Heart right ventricle (tissue), 16 donors: Measurements from ENCODE around the gene C21orf91. TPM values are rescaled to one million over a fixed set of nuclear protein-coding genes. Genes with fewer than 3 reads are reported as not detected.

Source experiments
- ATAC-seq, 8 donors: fragments of 200-7000 bp; cut with Tn5 transposase; one replicate each; pipeline ENCODE4 v1.9.1; 2020; ENCODE audit warnings: mild to moderate bottlenecking in 8 of 8, moderate library complexity in 8 of 8, moderate number of reproducible peaks in 1 of 8
- DNase-seq, 2 donors: peaks; one replicate each; pipeline ENCODE4 v3.0.0-alpha.2; 2020
- H3K27ac ChIP-seq, 10 donors: fragments of 200-600 bp; sonication (generic) in 2 of 10; one replicate each; pipeline versions ENCODE4 v1.5.0 to v1.8.0; 2020 to 2022; ENCODE audit warnings: mild to moderate bottlenecking in 3 of 10
- H3K27me3 ChIP-seq, 7 donors: fragments of 200-600 bp; one replicate each; pipeline ENCODE4 v1.8.0; 2021 to 2022; ENCODE audit warnings: mild to moderate bottlenecking in 2 of 7
- H3K36me3 ChIP-seq, 9 donors: fragments of 200-600 bp; sonication (generic) in 1 of 9; one replicate each; pipeline versions ENCODE4 v1.5.0 to v1.8.0; 2020 to 2022; ENCODE audit warnings: mild to moderate bottlenecking in 2 of 9
- H3K4me1 ChIP-seq, 9 donors: fragments of 200-600 bp; sonication (generic) in 1 of 9; one replicate each; pipeline versions ENCODE4 v1.5.0 to v1.8.0; 2020 to 2022; ENCODE audit warnings: mild to moderate bottlenecking in 4 of 9
- H3K4me3 ChIP-seq, 10 donors: fragments of 200-600 bp; sonication (generic) in 2 of 10; one replicate each; pipeline versions ENCODE4 v1.5.0 to v1.8.0; 2020 to 2022; ENCODE audit warnings: mild to moderate bottlenecking in 7 of 10, moderate library complexity in 2 of 10
- H3K9me3 ChIP-seq, 11 donors: fragments of 200-600 bp in 10 of 11; sonication (generic) in 2 of 11; one replicate each; pipeline versions ENCODE4 v1.5.0 to v1.8.0; 2013 to 2022; ENCODE audit warnings: mild to moderate bottlenecking in 2 of 11, control low read depth in 1 of 11, moderate library complexity in 1 of 11
- CTCF ChIP-seq, 9 donors: fragments of 200-600 bp; sonication (generic) in 2 of 9; IDR thresholded peaks; one replicate each; pipeline versions ENCODE4 v1.5.0 to v1.8.0; 2021 to 2022; ENCODE audit warnings: antibody characterized with exemption in 9 of 9, mild to moderate bottlenecking in 5 of 9, moderate library complexity in 1 of 9
- WGBS, 2 donors: extraction: QIAGEN DNeasy Blood & Tissue Kit; methylation state at CpG; one replicate each; pipeline ENCODE4 v1.1.7; 2013; ENCODE audit warnings: inconsistent platforms in 1 of 2; 5-methylcytosine and 5-hydroxymethylcytosine counted together
- intact Hi-C, 10 donors: fragments of 100-400 bp; cut with DNase I; formaldehyde crosslinking; loops; one replicate each; pipeline versions ENCODE4 v1.11.1 to v1.14.2; 2022
- polyA plus RNA-seq, 2 donors: library from polyadenylated mRNA; stranded (reverse); fragments of 200-250 nt; gene quantifications; one replicate each; pipeline ENCODE4 v1.2.3, GENCODE V29; 2013
- total RNA-seq, 10 donors: library from RNA; stranded (reverse); fragmentation: NEBNext Ultra II Directional in 3 of 10; extraction: Animal tissue kit (Norgen Biotek cat#: 25700) in 3 of 10; gene quantifications; one replicate each; pipeline versions ENCODE4 v1.2.1 to v1.2.4, GENCODE V29; 2021 to 2023
- donor health status: Arrhythmogenic right ventricular cardiomyopathy.
- donor health status: ischemic (EF 13 %, LVEDD 7.1; RV severe dilation, severe dysfunction).
- donor health status: healthy with polysubstance abuse.
- donor health status: DM: no; HTN: yes; CAD: no.
- donor health status: DM: no; HTN: no; CAD: no.
- donor health status: ischemic (EF 25% LVEDD 6.9; RV normal size, moderate dysfunction).
- donor health status: ischemic (EF 25% LVEDD 5.7; RV mildly dilated, moderate dysfunction).
- donor health status: healthy.
- donor health status: DM: yes; HTN: yes; CAD: no.
- donor health status: Ischemic cardiomyopathy.
- donor health status: ischemic (EF 35%, LVEDD 5.7; RV mildly dilated, moderate dysfunction).
- donor health status: nonischemic (EF 11% LVEDD 7.7; RV severe dilation, severe dysfunction).
- donor health status: DM: yes; HTN: yes; CAD: no.
- donor health status: PGD.
- donor health status: ischemic (EF 29% LVEDD 5.4; RV normal size, mild dysfunction).
- donor health status: nonischemic (EF 23%, LVEDD 6.1; RV moderate dilation, normal function).

C21orf91 gene
- total and polyA plus RNA-seq, 12 donors, result 2.3 to 18.9 (median 10.6) TPM

GRCh38 chr21:17752171-17752570, 67.0 kb downstream of the C21orf91 start:
- Histone ChIP-seq H3K4me1 (peaks cover 0 to 8% (median 0%) of the 10 kb centered on the region in 9 donors), H3K36me3 (no peaks in the 10 kb centered on the region), H3K27me3 (no peaks in the 10 kb centered on the region), H3K27ac (no peak overlapping the region), H3K4me3 (no peak overlapping the region), H3K9me3 (peaks cover 0 to 10% (median 0%) of the 10 kb centered on the region in 11 donors)
- 58 to 63% methylated on average over 2 of the region's 2 CpGs for WGBS, 2 donors
- TF ChIP-seq CTCF (IDR thresholded peaks at IDR 0.05), result no peak
- intact Hi-C loops, result no loop called here
- peak in 4 of 8 donors; percentile 31 to 67 (median 48) for ATAC-seq
- DNase-seq, result no peak

GRCh38 chr21:17746920-17747319, 72.2 kb downstream of the C21orf91 start:
- no peaks in the 10 kb centered on the region for H3K36me3 ChIP-seq
- no peak for ATAC-seq
- peaks cover 0 to 24% (median 0%) of the 10 kb centered on the region in 11 donors for H3K9me3 ChIP-seq
- H3K27me3 ChIP-seq, result no peaks in the 10 kb centered on the region
- intact Hi-C loops, result no loop called here
- no peak overlapping the region for H3K27ac ChIP-seq
- no peak for TF ChIP-seq CTCF (IDR thresholded peaks at IDR 0.05)
- no peaks in the 10 kb centered on the region for H3K4me1 ChIP-seq
- no peak overlapping the region for H3K4me3 ChIP-seq
- DNase-seq, result no peak
- WGBS, 2 donors, result 66 to 73% methylated on average over 2 of the region's 2 CpGs

GRCh38 chr21:17745086-17745485, 74.1 kb downstream of the C21orf91 start:
- Histone ChIP-seq H3K4me1 (no peaks in the 10 kb centered on the region), H3K36me3 (no peaks in the 10 kb centered on the region), H3K4me3 (no peak overlapping the region), H3K27me3 (no peaks in the 10 kb centered on the region), H3K9me3 (peaks cover 0 to 24% (median 0%) of the 10 kb centered on the region in 11 donors), H3K27ac (no peak overlapping the region)
- WGBS, 2 donors, result 90 to 93% methylated on average over 6 of the region's 6 CpGs
- intact Hi-C loops, result no loop called here
- TF ChIP-seq CTCF (IDR thresholded peaks at IDR 0.05), result no peak
- no peak for DNase-seq
- no peak for ATAC-seq

GRCh38 chr21:17742940-17743592, 76.1 kb downstream of the C21orf91 start:
- Histone ChIP-seq H3K4me1 (peaks cover 0 to 9% (median 0%) of the 10 kb centered on the region in 9 donors), H3K27me3 (no peaks in the 10 kb centered on the region), H3K27ac (no peak overlapping the region), H3K36me3 (no peaks in the 10 kb centered on the region), H3K9me3 (peaks cover 0 to 15% (median 0%) of the 10 kb centered on the region in 11 donors), H3K4me3 (no peak overlapping the region)
- ATAC-seq (no peak), DNase-seq (no peak)
- TF ChIP-seq CTCF (IDR thresholded peaks at IDR 0.05), result no peak
- 63 to 85% methylated on average over 2 of the region's 2 CpGs for WGBS, 2 donors
- intact Hi-C loops, result no loop called here
